Kidney epithelial cell (primary cell): ENCODE measurements around the gene RAB40C. TPM values are rescaled to one million over a fixed set of nuclear protein-coding genes. Genes with fewer than 3 reads are reported as not detected.

Experiments
- DNase-seq: peaks from one replicate; pipeline ENCODE4 v3.0.0-alpha.2; 2010; ENCODE audit warnings: low read depth
- H3K27me3 ChIP-seq: 2 replicates; pipeline ENCODE4 v1.6.0; 2011; ENCODE audit warnings: low read length; ENCODE audit not compliant: control insufficient read depth, insufficient read depth
- H3K36me3 ChIP-seq: 2 replicates; pipeline ENCODE4 v1.5.1; 2011; ENCODE audit warnings: low read length; ENCODE audit not compliant: control insufficient read depth, insufficient read depth
- H3K4me3 ChIP-seq: 2 replicates; pipeline ENCODE4 v1.5.1; 2011; ENCODE audit warnings: low read depth, mild to moderate bottlenecking, control low read depth, low read length
- CTCF ChIP-seq: IDR thresholded peaks from 2 replicates; pipeline ENCODE4 v1.5.1; 2011; ENCODE audit warnings: mild to moderate bottlenecking, moderate library complexity, low read length, control low read depth, inconsistent platforms; ENCODE audit not compliant: insufficient read depth, poor library complexity, severe bottlenecking
- total RNA-seq: library from RNA; depleted of rRNA; stranded (reverse); fragments of >200 nt; gene quantifications from 2 replicates; pipeline ENCODE4 v1.2.3, GENCODE V29; 2015

RAB40C gene
- total RNA-seq, 1 donor from 2014 or later: 16.5 TPM

GRCh38 chr16:554297-554621 is 35.6 kb upstream of the RAB40C start:
- peaks cover 1% of the 10 kb centered on the region for H3K36me3 ChIP-seq
- peaks cover 27% of the 10 kb centered on the region for H3K27me3 ChIP-seq
- no peak for DNase-seq
- TF ChIP-seq CTCF: no peak
- H3K4me3 ChIP-seq: no peak overlapping the region

- no peak overlapping the region for H3K4me3 ChIP-seq
- peaks cover 33% of the 10 kb centered on the region for H3K27me3 ChIP-seq
- TF ChIP-seq CTCF: no peak
- peaks cover 1% of the 10 kb centered on the region for H3K36me3 ChIP-seq
- no peak for DNase-seq
Observed at GRCh38 chr16:554640-555365, 35.1 kb upstream of the RAB40C start.

GRCh38 chr16:555528-556473 is 34.1 kb upstream of the RAB40C start:
- no peak for DNase-seq
- Histone ChIP-seq H3K36me3 (peaks cover 1% of the 10 kb centered on the region), H3K27me3 (peaks cover 38% of the 10 kb centered on the region), H3K4me3 (no peak overlapping the region)
- peak; percentile 9 for TF ChIP-seq CTCF

GRCh38 chr16:556474-557173 is 33.2 kb upstream of the RAB40C start:
- Histone ChIP-seq H3K36me3 (peaks cover 1% of the 10 kb centered on the region), H3K27me3 (peaks cover 47% of the 10 kb centered on the region), H3K4me3 (no peak overlapping the region)
- no peak for TF ChIP-seq CTCF
- no peak for DNase-seq

GRCh38 chr16:557463-558297 is 32.2 kb upstream of the RAB40C start:
- H3K36me3 ChIP-seq: peaks cover under 1% of the 10 kb centered on the region
- no peak for DNase-seq
- H3K27me3 ChIP-seq: peaks cover 57% of the 10 kb centered on the region
- no peak overlapping the region for H3K4me3 ChIP-seq
- no peak for TF ChIP-seq CTCF
